IPS-NIHi11 (cell line): Measurements from ENCODE around the gene USP32.
"Not testable (repeated sequence)": the region's sequence is repeated elsewhere in the genome, so short reads cannot be mapped to it uniquely, and the experiment has no call there.

Experiments
- DNase-seq: peaks from one replicate; pipeline ENCODE4 v3.0.0; 2012; ENCODE audit warnings: mixed read lengths, low spot score

USP32 gene

DNA sequence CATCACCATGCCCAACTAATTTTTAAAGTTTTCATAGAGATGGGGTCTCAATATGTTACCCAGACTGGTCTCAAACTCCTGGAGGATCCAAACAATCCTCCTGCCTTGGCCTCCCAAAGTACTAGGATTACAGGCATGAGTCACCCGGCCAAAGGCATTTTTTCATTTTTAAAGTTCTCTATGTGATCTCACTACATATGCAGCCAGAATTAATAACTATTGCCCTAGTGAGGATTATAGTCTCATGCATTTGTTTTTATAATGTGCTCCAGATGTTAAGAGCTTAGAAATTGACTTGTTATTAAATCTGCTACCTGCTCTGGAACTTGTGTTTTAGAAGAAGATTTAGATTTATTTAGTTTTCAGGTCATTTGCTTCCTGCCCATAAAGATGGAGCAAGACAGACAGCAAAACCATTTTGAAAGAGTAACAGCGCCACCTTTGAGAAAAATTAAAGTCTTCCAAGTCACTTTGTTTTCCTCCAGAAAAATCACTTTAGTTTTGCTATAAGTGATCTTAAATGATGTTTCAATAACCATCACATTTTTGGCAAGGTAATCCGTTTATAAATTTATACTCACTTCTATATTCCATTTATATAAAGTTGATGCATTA, 162.6 kb downstream of the USP32 start:
- no peak for DNase-seq

DNA sequence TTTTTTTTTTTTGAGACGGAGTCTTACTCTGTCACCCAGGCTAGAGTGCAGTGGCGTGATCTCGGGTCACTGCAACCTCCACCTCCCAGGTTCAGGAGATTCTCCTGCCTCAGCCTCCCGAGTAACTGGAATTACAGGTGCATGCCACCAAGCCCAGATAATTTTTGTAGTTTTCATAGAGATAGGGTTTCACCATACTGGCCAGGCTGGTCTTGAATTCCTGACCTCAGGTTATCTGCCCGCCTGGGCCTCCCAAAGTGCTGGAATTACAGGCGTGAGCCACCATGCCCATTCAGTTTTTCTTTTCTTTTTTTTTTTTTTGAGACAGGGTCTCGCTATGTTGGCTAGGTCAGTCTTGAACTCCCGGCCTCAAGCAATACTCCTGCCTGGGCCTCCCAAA, 164.7 kb downstream of the USP32 start:
- not testable (repeated sequence) for DNase-seq

DNA sequence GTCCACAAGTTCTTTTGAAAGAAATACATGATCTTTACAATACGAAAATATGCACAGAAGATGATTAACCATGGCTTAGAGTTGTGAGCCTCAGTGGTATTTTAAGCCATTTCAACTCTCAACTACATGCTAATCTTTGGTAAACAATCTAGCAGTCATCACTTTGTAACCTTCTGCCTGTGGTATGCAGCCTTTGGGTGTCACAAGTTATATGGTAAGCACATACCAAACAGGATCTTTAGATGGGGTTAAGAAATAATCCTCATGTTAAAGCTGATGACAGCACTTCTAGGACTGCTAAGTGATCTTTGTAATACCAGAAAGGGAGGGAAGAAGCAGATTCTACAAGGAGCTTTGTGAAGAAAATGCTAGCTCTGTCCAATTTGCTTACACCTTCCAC, 167.9 kb downstream of the USP32 start:
- no peak for DNase-seq

DNA sequence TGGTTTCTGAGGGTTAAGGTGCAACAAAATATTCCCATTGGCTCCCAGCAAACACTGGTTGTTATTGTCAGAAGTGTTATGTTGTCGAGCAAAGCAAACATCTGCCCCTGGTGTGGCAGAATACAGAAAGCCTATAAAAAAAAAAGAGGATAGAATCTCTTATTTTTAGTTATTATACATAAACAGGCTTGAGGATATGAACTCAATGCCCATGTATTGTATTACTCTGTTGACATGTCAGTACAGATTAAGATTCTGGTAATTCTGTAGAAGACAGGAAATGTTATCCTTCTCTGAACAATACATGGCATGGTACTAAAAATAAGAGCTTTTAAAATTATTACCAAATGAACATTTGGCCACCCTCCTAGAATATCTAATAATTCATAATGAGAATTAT, 168.5 kb downstream of the USP32 start:
- DNase-seq: no peak

DNA sequence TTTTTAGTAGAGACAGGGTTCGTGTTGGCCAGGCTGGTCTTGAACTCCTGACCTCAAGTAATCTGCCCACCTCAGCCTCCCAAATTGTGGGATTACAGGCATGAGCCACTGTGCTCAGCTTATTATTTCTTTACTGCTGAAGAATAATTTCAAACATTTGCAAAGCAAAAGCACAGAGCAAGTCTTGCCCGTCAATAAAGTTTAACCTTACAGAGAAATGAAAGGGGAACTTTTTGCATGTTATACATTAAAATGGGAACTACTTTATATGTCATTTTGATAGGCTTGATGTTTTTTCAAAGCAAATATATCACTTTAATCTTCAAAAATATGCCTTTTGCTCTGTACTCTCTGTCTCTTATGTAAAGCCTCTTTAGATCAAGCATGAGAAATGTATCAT, 173.2 kb downstream of the USP32 start:
- not testable (repeated sequence) for DNase-seq

DNA sequence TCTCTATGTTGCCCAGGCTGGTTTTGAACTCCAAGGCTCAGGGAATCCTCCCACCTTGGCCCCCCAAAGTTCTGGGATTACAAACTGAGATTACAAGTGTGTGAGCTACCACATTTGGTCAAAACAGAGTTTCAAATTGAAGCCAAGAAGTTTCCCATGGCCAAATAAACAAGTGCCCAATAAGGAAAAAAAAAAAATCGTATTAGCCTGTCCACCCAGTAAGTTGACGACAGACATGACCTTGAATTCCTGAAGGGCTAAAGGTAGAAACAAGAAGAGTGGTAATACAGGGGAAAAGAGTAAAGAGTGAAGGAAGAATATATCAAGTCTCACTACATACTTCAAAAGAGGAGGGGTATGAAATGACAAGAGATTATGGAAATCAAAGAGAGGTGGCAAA, 176.0 kb downstream of the USP32 start:
- not testable (repeated sequence) for DNase-seq

DNA sequence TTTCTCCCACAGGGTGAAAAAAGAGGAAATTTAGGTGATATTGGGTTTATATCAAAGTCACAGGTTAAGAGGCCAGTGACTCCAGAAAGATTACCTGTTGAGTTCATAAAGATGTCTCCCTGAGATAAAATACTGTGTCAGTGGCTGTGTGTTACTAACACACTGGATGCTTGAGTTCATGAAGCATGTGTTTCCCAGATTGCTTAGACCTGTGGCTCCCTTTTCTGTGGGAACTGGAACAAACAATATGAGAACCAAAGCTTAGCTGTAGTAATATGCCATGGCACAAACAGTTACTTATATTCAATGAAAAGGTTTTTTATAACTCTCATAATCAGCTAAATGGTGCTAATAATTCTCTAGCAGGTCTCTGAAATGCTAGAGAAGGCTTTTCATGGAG, 180.7 kb downstream of the USP32 start:
- DNase-seq: not testable (repeated sequence)

DNA sequence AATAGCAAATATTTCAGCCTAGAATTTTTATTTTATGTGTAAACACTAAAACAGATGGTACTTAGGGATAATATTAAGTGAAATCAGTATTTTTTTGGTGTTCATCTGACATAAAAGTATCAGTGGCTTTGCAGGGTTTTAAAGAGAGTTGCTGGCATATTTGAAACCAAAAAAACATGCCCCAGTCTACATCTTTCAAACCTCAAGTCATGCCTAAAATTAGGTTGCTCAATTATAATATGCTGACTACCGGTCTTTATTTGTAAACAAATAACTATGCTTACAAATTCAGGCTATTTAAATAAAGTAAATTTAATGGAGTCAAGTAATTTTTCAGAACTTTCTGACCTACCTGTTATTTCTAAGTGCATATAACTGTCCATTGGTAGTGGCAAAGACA, 183.6 kb downstream of the USP32 start:
- DNase-seq: not testable (repeated sequence)

DNA sequence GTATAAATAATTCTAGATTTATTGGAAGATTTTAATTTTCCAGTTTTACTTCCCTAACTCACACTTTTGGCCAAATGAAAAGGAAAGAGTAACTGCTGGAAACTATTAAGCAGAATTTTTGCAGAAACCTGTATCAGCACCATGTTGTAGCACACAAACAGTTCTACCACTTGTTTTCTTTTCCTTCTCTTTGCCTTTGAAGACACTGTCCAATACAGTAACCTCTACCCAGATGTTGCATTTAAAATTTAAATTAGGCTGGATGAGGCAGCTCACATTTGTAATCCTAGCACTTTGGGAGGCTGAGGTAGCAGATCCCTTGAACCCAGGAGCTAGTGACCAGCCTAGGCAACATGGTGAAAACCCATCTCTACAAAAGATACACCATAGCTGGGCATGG, 186.2 kb downstream of the USP32 start:
- DNase-seq: not testable (repeated sequence)

DNA sequence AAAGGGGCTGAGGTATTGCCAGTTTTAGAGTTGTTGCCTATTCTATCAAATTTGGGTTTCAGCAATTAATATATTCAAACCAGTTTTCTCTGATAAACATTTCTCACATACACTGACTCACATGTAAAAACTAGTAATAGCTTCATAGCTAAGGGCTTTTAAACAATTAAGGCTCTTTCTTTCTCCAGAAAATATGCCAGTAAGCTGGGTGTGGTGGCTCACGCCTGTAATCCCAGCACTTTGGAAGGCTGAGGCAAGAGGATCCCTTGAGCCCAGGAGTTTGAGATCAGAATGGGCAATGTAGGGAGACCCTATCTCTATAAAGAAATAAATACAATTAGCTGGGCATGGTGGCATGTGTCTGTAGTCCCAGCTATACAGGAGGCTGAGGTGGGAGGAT, 193.3 kb downstream of the USP32 start:
- DNase-seq: not testable (repeated sequence)

DNA sequence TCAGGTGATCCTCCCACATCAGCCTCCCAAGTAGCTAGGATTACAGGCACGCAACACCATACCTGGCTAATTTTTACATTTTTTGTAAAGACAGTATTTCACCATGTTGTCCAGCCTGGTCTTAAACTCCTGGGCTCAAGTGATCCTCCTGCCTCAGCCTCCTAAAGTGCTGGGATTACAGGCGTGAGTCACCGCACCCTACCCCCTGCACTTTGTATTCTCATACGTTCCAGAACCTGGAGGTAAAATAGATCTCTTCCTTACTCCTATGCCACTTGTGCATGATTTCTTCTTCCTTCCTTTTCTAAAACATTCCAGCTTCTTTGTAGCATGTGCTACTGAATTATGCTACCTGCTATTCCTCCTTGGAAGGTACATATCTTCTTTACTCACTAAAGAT, 197.8 kb downstream of the USP32 start:
- not testable (repeated sequence) for DNase-seq

DNA sequence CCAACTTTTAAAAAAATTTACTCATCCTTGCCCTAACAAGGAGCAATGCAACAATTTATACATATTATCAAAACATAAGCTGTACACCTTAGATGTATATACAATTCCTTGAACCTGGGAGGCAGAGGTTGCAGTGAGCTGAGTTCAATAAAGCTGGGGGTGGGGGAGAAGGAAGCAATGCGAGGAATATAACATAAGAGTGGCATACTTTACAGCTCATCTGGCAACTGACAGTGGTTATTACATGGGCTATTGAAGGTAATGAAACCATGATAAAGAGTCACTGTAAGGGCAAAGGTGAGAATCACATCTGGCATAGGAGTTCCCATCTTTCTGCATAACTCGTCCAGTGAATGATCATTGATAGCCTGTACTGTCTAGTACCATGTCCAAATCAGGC, 198.5 kb downstream of the USP32 start:
- no peak for DNase-seq

DNA sequence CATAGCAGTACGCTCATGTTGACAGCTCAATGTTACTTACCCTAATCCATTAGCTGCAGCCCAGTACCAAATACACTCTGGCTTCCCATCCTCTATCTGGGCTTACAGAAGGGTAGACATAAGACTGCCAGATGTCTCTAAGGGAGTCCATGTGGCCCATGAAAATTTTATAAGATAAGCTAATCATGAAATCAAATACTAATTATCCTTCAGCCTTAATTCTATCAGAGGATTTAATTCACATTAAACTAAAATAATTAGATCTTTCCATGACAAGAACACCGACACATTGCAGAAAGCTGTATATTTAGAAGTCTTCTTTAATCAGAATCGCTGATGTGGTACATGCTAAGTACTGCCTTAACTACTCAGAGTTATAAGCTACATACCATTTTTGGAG, 198.9 kb downstream of the USP32 start:
- not testable (repeated sequence) for DNase-seq

DNA sequence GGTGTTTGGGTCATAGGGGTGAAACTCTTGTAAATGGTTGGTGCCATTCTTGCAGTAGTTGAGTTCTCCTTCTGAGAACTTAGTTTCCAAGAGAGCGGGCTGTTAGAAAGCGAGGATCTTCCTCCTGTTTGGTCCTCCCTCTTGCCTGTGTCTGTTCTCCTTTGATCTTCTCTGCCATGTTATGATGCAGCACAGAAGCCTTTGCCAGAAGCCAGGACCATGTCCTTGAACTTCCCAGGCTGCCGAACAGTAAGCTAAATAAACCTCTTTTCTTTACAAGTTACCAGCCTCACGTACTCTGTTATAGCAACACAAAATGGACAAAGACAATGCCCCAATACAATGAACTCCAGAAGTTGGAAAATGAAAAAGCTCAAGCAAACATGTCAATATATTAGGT, 201.9 kb downstream of the USP32 start:
- DNase-seq: not testable (repeated sequence)

DNA sequence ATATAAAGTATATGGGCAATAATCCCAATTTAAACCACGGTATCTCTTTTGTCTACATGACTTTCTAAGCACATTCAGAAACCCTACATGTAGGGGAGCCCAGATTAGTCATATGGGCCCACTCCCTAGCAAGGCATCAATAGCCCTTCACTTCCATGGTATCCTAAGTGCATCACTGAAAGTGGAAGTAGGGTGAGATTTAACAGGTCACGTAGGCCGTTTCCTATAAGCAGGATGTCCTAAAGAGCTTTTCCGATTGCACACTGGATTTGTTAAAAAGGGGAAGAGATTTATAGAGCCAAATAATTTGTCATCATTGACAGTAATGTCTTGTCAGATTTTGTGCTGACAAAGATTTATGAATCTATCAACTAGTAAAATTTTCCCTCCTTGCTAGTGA, 203.2 kb downstream of the USP32 start:
- no peak for DNase-seq

DNA sequence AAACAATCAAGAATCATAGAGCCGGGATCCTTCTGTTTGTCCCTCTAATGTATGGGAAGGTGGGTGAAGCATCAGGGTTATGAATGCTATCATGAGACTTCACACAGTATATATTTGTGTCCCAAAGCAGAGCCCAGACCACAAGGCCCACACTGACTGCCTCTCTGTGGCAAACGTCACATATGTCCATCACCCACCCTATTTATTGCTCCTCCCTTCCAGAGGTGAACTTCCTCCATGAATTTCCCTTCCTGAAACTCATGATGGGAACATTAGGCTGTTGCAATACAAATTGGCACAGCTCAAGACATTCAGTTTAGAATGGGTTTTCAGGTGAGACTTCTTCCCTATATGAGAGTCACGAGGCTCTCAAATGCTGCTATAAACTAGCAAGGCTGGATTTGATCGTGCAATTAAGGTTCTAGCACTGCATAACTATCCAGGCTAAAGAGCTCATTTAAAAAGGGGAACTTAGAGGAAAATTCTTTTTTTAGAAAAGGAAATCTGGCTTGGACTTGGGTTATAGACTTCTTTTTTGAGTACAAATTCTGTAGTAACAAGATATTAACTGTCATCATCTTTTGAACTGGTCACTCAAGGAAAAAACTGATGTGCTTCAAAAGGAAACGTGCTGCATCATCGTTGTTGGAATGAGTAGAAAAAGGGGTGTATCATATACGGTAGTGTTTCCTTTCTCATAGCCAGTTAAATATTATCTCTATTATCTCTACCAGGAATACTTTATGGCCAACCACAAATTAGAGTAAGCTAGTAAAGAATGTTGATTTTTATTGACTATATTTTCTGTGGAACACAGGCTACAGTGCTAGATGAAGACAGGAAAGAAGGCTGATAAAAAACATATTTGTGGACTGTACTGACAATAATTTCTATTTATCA, 204.8 kb downstream of the USP32 start:
- not testable (repeated sequence) for DNase-seq

DNA sequence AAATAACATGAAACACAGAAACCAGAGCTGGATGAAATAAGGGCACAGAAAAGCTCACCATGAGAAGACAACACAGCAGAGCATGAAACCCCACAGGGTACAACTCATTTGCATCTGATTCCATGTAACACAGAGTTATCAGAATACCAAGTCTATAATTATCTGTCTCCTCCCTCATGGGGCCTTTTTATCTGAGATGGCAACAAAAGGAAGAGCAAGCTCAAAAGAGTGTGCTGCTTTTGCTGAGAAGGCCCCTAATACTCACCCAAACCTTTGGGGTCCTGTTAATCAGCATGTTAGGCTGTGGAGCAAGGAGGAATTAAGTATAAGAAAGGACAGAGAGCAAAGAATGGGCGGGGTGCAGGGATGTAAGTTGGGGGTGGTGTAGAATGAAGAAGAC, 205.6 kb downstream of the USP32 start:
- DNase-seq: not testable (repeated sequence)

DNA sequence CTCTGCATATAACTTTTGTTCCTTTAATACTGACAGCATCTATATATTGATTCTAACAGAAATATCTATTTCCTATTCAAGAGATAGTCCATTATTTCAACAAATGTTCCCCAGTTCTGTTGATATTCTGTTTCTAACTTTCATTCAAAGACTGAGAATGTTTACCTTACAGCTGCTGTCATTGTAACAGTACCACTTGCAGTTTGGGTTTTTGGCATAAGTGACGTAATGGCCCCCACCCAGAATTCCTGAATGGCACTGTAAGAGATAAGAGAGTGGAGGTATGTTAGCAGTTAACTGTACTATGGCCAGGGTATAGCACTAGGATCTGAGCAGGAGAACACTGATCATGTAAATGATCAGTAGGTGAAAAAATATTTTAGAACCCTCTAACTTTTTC, 211.6 kb downstream of the USP32 start:
- not testable (repeated sequence) for DNase-seq

DNA sequence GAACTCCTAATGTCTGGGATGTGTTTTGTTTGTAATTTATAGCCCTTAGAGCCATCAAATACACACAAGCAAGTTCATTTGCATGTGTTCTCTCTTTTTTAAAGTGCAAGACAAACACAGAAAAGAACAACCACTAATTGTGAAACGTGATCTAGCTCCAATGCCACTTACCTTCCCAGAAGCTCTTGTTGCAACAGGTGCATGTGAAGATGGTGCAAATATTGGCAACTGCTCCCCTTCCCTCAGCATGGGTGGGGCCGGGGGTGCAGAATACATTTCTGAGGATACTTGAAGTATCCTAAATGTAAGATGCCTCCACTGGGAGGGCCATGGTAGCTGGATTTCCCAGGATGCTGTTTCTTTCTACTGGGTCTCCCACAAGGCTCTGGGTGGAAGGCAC, 213.8 kb downstream of the USP32 start:
- DNase-seq: not testable (repeated sequence)

DNA sequence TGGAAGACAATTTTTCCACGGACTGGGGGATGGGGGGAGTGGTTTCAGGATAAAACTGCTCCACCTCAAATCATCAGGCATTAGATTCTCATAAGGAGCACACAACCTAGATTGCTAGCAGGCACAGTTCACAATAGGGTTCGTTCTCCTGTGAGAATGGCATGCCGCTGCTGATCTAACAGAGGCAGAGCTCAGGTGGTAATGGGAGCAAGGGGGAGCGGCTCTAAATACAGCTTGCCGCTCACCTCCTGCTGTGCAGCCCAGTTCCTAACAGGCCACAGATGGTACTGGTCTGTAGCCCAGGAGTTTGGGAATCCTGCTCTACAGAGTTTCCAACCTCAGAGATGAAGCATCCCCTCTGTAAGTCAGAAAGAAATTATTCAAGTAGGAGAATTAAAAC, 215.2 kb downstream of the USP32 start:
- DNase-seq: not testable (repeated sequence)

DNA sequence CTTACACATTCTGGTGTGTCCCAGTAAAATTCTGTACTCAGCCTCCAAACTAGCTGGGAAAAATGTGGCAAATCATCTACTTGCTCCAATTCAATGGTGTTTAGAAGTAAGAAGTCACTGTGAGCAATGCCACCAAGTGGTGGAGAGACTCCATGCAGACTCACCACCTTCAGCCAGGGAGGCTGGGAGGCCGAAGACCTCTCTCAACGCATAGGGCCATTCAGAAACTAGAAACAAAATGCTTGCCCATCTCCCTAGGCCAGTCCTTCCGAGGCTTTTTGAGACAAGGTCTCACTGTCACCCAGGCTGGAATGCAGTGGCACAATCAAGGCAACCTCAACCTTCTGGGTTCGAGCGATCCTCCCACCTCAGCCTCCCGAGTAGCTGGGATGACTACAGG, 217.2 kb downstream of the USP32 start:
- peak; percentile 36 for DNase-seq

DNA sequence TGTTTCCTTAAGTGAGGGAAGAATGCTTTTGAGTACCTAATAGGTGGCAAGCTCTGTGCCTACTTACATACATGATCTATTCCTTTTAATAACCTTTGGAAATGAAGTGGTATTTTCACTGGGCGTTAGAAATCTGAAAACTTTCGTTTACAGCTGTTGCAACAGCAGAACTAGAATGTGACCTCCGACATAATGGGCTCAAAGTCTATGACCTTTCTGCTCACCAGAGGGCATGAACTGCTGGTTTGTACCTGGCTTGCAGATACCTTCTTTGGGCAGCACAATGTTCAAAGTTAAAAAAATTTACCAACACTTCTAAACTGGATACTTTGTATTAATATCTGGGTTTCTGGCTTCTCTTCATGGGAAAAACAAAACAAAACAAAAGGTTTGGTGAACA, 217.9 kb downstream of the USP32 start:
- no peak for DNase-seq

DNA sequence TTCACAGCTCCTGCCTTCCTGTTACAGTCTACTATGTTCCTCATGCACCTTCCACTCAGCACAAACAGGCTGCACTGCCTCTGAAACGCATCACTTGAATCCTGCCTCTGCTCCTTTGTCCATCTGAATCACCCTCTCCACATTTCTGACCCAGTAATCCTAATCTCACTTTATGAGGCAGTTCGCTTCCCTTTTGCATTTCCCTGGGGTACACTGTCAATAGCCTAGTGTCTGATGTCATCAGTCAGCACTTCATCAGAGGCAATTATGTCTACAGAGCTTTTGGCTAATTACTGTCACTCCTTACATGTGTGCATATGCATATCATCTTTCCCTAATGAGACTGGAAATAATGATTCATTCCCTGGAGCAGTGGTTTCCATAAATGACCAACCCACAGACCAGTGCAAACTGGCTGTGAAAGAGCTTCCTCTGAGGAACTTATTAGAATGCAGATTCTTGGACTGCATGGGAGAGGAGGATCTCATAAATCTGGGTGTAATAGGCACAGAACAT, 218.6 kb downstream of the USP32 start:
- no peak for DNase-seq
